ENCODE results near the gene BCL2L1.
"Not testable (repeated sequence)": the region's sequence is repeated elsewhere in the genome, so short reads cannot be mapped to it uniquely, and the experiment has no call there.

The BCL2L1 gene

DNA sequence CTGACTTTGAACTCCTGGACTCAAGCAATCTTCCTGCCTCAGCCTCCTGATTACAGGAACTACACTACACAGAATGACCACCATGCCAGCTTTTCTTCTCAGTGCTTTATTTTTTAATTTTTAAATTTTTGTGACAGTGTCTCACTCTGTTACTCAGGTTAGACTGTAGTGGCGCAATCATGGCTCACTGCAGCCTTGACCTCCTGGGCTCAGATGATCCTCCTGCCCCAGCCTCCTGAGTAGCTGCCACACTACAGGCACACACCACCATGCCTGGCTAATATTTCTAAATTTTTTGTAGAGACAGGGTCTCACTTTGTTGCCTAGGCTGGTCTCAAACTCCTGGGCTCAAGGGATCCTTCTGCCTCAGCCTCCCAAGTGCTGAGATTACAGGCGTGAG lies 53.7 kb downstream of the BCL2L1 start:
- not testable (repeated sequence) for H3K4me3 ChIP-seq (ENCODE audit: low read length); H3K27me3 ChIP-seq (ENCODE audit: control insufficient read depth, insufficient read depth, low read length); H3K36me3 ChIP-seq (ENCODE audit: control insufficient read depth, insufficient read depth, low read length); H3K27ac ChIP-seq (ENCODE audit: low read depth, low read length); H3K9ac ChIP-seq (ENCODE audit: low read length)
- H3K4me1 ChIP-seq (ENCODE audit: control insufficient read depth, insufficient read depth, low read length), result peaks cover 18% of the 10 kb centered on the region

DNA sequence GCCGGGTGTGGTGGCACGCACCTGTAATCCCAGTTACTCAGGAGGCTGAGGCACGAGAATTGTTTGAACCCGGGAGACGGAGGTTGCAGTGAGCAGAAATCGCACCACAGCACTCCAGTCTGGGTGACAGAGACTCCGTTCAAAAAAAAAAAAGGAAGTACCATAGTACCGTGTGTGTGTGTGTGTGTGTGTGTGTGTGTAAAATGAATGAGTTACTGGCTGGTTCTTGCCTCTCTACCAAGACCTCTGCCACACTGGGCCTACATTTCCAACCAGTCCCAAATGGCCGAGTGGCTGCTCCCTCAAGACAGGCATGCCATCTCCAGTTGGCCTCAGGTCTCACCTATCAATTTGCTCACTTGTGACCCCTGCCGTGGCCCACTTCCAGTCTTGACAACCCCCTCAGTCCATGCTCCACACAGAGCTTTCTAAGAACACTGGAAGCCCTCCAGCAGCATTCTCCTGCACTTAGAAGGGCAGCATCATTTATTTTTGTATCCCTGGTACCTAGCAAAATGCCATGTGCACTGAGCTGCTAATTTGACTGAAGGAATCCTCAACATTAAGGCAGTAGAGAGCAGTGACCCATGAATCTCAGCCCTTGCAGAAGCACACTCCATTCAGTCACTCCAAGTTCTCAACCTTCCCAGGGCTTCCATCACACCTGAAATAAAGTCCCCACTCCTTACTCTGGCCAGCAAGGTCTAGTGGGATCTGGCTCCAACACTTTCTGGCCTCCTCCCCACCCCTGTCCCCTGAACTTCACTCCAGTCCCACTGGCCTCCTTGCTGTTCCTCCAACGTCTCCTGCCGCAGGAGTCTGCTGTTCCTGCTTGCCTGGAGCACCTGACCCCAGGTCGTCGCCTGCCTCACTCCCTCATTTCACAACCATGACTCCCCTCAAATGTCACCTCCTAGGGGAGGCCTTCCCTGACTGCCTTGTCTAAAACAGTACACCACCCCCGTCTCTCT lies 55.1 kb downstream of the BCL2L1 start:
- Histone ChIP-seq H3K27me3 (ENCODE audit: control insufficient read depth, insufficient read depth, low read length) (no peaks in the 10 kb centered on the region), H3K9ac (ENCODE audit: low read length) (no peak overlapping the region), H3K4me1 (ENCODE audit: control insufficient read depth, insufficient read depth, low read length) (peaks cover 18% of the 10 kb centered on the region), H3K27ac (ENCODE audit: low read depth, low read length) (no peak overlapping the region), H3K4me3 (ENCODE audit: low read length) (no peak overlapping the region), H3K36me3 (ENCODE audit: control insufficient read depth, insufficient read depth, low read length) (peaks cover 7% of the 10 kb centered on the region)

DNA sequence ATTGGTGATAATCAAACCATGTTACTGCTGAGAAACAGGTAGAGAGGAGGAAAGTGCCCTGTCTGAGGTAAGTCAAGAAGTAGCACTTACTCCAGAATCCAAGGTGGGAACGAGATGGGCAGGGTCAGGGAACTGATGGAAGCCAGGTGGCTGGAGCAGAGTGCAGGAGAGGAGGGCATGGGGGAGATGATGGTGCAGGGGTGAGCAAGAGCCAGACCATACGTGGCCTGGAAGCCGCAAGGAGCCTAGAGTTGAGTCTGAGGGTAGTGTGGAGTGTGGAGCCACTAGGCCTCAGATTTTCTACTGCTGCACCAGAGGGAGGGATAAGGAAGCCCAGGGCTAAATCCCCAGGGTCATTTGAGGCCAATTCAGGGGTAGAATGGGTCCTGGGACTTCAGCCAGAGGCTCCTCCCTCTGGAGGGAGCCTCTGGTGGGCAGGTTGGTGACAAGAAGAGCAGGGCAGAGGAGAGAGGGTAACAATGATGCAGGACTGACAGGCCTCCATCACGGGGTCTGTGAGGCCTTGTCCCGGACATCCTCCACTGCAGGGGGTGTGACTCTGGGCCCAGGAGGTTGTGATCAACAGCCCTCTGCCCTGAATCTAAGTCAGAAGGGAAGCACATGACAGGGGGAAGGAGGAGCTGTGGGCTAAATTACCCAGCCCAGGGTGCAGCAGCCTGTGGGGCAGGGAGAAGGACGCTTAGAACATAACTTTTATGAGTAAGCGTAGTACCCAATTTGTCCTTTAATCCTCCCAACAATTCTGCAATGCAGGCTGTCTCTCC lies 56.2 kb downstream of the BCL2L1 start:
- Histone ChIP-seq H3K27me3 (ENCODE audit: control insufficient read depth, insufficient read depth, low read length) (no peaks in the 10 kb centered on the region), H3K36me3 (ENCODE audit: control insufficient read depth, insufficient read depth, low read length) (peaks cover 7% of the 10 kb centered on the region), H3K27ac (ENCODE audit: low read depth, low read length) (no peak overlapping the region), H3K4me1 (ENCODE audit: control insufficient read depth, insufficient read depth, low read length) (peaks cover 18% of the 10 kb centered on the region), H3K9ac (ENCODE audit: low read length) (no peak overlapping the region), H3K4me3 (ENCODE audit: low read length) (no peak overlapping the region)

DNA sequence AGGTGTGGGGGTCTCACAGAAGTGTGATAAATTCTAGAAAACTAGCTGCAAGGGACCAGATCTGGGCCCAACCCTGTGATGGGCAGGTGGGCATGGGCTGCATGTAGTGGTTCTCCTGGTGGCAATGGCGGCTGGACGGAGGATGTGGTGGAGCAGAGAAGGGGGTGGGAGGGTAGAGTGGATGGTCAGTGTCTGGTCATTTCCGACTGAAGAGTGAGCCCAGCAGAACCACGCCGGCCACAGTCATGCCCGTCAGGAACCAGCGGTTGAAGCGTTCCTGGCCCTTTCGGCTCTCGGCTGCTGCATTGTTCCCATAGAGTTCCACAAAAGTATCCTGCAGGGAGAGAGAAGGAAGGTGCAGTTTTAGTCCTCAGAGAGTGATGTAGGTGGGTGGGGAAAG lies 56.9 kb downstream of the BCL2L1 start:
- Histone ChIP-seq H3K27me3 (ENCODE audit: control insufficient read depth, insufficient read depth, low read length) (no peaks in the 10 kb centered on the region), H3K9ac (ENCODE audit: low read length) (no peak overlapping the region), H3K4me3 (ENCODE audit: low read length) (no peak overlapping the region), H3K27ac (ENCODE audit: low read depth, low read length) (no peak overlapping the region), H3K36me3 (ENCODE audit: control insufficient read depth, insufficient read depth, low read length) (peaks cover 7% of the 10 kb centered on the region), H3K4me1 (ENCODE audit: control insufficient read depth, insufficient read depth, low read length) (peaks cover 16% of the 10 kb centered on the region)

DNA sequence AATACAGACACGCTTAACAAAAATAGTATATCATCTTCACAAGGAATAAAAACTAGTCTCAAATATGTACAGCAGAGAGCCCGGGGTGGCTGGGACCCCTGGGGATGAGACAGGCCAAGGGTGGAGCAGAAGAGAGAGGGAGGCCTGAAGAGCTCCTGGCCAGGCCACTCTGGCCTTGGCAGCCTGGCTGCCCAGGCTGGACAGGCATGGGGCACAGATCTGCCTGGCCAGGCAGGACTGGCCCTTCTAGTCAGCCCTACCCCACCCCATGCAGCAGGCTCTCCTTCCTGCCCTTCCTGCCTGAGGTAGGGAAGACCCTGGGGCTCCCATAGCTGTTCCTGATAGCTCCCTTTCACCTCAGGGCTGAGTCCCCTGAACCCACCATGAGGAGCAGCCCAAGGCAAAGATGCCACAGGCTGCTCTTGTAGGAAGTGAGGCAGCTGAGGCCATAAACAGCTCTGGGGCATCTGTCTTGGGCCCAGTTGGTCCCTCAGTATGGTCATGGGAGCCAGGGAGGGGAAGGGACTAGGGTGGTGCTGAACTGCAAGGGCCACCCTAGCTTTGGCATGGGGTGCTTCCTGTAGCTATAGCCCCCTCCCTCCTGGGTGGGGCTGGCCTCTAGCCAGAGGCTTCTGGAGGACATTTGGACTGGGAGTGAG lies 57.8 kb downstream of the BCL2L1 start:
- Histone ChIP-seq H3K9ac (ENCODE audit: low read length) (no peak overlapping the region), H3K27ac (ENCODE audit: low read depth, low read length) (peak overlapping the region; percentile 65)

DNA sequence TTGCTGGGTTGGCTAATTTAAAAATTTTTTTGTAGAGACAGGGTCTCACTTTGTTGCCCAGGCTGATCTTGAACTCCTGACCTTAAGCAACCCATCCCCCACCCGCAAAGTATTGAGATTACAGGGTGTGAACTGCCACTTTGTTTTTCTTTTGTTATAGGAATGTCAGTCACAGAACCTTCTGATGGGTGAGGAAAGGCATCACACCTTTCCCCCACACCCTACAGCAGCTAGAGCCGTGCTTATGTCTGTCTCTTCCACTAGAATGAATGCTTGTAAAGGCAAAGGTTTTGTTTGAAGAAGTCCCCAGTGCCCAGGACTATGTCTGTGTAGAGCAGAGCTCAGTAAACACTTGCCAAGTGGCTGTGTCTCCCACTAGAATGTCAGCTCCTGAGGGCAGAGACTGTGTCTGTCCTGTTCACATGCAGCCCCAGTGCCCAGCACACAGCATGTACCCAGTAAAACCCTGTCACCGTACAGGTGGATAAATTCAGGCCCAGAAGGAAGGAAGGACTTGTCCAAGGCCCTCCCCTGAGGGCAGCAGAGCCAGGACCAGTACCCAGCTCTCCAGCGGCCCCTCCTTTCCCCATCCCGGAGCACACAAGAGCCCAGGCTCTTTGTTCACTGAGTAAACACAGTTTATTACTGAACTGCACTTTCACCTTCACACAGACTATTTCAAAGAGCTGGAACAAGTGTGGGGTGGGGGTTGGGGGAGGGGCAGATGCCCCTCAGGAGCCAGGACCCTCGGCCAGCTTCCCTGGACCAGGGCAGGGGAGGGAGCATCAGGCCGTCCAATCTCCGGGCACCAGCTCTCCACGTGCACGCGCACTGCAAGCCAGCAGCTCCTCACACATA lies 58.6 kb downstream of the BCL2L1 start:
- peak overlapping the region; percentile 65 for H3K27ac ChIP-seq (ENCODE audit: low read depth, low read length)
- H3K27me3 ChIP-seq (ENCODE audit: control insufficient read depth, insufficient read depth, low read length), result no peaks in the 10 kb centered on the region
- H3K4me3 ChIP-seq (ENCODE audit: low read length), result peak overlapping the region; percentile 35
- peaks cover 3% of the 10 kb centered on the region for H3K4me1 ChIP-seq (ENCODE audit: control insufficient read depth, insufficient read depth, low read length)
- peaks cover 7% of the 10 kb centered on the region for H3K36me3 ChIP-seq (ENCODE audit: control insufficient read depth, insufficient read depth, low read length)
- no peak overlapping the region for H3K9ac ChIP-seq (ENCODE audit: low read length)

More for the DNA sequence above, 57.8 kb downstream of the BCL2L1 start:
- Histone ChIP-seq H3K4me3 (ENCODE audit: low read length) (no peak overlapping the region), H3K36me3 (ENCODE audit: control insufficient read depth, insufficient read depth, low read length) (peaks cover 7% of the 10 kb centered on the region), H3K27me3 (ENCODE audit: control insufficient read depth, insufficient read depth, low read length) (no peaks in the 10 kb centered on the region), H3K4me1 (ENCODE audit: control insufficient read depth, insufficient read depth, low read length) (peaks cover 7% of the 10 kb centered on the region)

DNA sequence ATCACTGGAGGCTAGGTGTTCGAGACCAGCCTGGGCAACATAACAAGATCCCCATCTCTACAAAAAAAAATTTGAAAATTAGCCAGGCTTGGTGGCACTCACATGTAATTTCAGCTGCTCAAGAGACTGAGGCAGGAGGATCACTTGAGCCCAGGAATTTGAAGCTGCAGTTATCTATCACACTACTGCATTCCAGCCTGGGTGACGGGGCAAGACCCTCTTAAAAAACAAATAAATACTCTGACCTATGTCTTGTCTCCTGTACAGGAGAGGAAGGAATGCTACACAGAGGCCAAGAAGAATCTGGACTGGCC lies 59.2 kb downstream of the BCL2L1 start:
- H3K4me3 ChIP-seq (ENCODE audit: low read length), result no peak overlapping the region
- no peak overlapping the region for H3K27ac ChIP-seq (ENCODE audit: low read depth, low read length)
- H3K27me3 ChIP-seq (ENCODE audit: control insufficient read depth, insufficient read depth, low read length), result no peaks in the 10 kb centered on the region
- H3K4me1 ChIP-seq (ENCODE audit: control insufficient read depth, insufficient read depth, low read length), result peaks cover 3% of the 10 kb centered on the region
- H3K36me3 ChIP-seq (ENCODE audit: control insufficient read depth, insufficient read depth, low read length), result peaks cover 7% of the 10 kb centered on the region
- no peak overlapping the region for H3K9ac ChIP-seq (ENCODE audit: low read length)

DNA sequence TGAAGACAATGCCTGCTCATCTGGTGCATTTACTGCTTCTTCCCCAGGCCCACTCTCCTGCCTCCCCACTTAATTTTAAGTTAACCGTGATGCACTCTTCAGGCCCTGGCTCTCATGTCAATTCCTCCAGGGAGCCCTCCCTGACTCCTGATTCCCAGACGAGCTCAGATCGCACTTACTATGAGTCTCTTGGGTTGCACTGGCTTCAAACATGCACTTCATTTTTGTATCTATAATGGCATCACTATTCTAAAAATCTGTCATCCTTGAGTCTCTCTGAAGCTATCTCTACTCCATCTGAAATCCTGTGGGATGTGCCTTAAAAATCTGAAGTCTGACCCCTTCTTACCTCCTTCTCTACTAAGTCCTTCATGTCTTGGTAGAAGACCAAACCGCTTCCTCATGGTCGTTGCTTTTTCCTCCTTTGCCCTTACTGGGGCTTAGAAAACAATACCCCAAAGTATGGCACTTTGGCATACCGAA lies 60.3 kb downstream of the BCL2L1 start:
- Histone ChIP-seq H3K27me3 (ENCODE audit: control insufficient read depth, insufficient read depth, low read length) (no peaks in the 10 kb centered on the region), H3K4me3 (ENCODE audit: low read length) (no peak overlapping the region), H3K4me1 (ENCODE audit: control insufficient read depth, insufficient read depth, low read length) (peaks cover 3% of the 10 kb centered on the region), H3K9ac (ENCODE audit: low read length) (no peak overlapping the region), H3K36me3 (ENCODE audit: control insufficient read depth, insufficient read depth, low read length) (peaks cover 7% of the 10 kb centered on the region), H3K27ac (ENCODE audit: low read depth, low read length) (no peak overlapping the region)

DNA sequence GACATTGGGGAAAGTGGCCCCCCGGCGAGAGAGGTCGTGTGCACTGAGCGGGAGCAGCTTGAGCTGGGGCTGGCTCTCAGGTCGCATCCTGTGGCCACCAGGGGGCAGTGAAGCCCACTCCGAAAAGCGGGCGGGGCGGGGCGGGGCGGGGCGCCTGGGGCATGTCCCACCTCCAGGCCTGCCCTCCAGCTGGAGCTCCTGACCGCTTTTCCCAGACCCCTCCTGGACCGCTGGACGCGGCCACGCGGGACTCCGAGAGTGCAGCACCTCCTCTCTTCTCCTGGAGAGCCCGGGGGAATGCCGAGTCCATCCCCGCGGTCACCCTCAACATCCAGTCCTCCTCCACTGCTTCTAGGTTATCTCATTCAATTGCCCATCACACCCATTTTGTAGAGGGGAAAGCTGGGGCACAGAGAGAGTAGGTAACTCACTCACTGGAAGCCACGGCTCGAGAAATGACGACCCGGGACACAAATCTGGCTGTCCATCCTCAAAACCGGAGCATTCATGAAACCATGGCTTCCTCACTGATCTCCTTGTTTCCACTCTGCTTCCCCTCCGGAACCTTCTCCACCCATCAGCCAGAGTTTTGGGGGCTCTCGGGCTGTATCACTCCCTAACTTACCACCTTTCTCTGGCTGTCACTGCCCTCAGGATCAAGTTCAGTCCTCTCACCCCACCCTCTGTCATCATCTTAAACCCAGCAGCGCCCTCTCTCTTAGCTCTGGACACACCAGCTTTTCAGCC lies 60.9 kb downstream of the BCL2L1 start:
- H3K4me1 ChIP-seq (ENCODE audit: control insufficient read depth, insufficient read depth, low read length), result peaks cover 3% of the 10 kb centered on the region
- no peaks in the 10 kb centered on the region for H3K27me3 ChIP-seq (ENCODE audit: control insufficient read depth, insufficient read depth, low read length)
- no peak overlapping the region for H3K27ac ChIP-seq (ENCODE audit: low read depth, low read length)
- peak overlapping the region; percentile 68 for H3K9ac ChIP-seq (ENCODE audit: low read length)
- H3K36me3 ChIP-seq (ENCODE audit: control insufficient read depth, insufficient read depth, low read length), result peaks cover 7% of the 10 kb centered on the region
- H3K4me3 ChIP-seq (ENCODE audit: low read length), result peak overlapping the region; percentile 60

DNA sequence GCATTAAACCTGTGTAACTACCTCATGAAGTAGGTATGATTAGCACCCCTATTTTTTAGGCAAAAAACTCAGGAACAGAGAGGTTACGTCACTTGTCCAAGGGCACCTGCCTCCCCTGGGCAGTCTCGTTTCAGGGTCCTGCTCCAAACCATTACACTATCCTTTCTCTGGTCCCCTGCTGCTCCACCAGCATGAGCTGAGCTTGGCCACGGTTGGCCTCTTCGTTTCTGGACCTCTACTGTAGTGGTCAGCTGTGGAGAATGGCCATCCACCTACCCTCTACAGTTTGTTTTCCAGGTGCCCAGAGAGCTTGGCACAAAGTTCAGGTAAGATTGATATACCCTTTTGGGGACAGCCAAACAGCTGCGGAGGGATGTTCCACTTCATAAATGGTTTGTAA lies 68.1 kb downstream of the BCL2L1 start:
- H3K4me3 ChIP-seq (ENCODE audit: low read length), result no peak overlapping the region
- H3K9ac ChIP-seq (ENCODE audit: low read length), result no peak overlapping the region
- no peak overlapping the region for H3K27ac ChIP-seq (ENCODE audit: low read depth, low read length)
- H3K27me3 ChIP-seq (ENCODE audit: control insufficient read depth, insufficient read depth, low read length), result no peaks in the 10 kb centered on the region
- no peaks in the 10 kb centered on the region for H3K36me3 ChIP-seq (ENCODE audit: control insufficient read depth, insufficient read depth, low read length)
- H3K4me1 ChIP-seq (ENCODE audit: control insufficient read depth, insufficient read depth, low read length), result no peaks in the 10 kb centered on the region

DNA sequence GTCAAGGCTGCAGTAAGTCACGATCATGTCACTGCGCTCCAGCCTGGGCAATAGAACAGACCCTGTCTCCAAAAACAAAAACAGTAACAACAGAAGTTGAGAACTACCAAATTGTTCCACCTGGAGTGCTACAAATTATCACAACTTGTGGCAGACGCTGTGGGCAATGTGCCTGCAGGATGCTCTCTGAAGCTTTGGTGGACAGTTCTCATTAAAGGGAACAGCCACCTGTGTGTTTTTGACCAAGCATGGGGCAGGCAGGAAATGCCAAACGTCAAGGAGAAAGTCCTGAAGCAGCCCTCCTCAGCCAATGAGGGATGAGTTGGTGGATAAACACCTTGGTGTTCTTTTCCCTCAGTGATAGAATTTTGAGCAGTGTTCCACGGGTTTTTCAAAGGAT lies 69.1 kb downstream of the BCL2L1 start:
- no peaks in the 10 kb centered on the region for H3K27me3 ChIP-seq (ENCODE audit: control insufficient read depth, insufficient read depth, low read length)
- no peak overlapping the region for H3K9ac ChIP-seq (ENCODE audit: low read length)
- no peak overlapping the region for H3K27ac ChIP-seq (ENCODE audit: low read depth, low read length)
- H3K36me3 ChIP-seq (ENCODE audit: control insufficient read depth, insufficient read depth, low read length), result no peaks in the 10 kb centered on the region
- no peaks in the 10 kb centered on the region for H3K4me1 ChIP-seq (ENCODE audit: control insufficient read depth, insufficient read depth, low read length)
- no peak overlapping the region for H3K4me3 ChIP-seq (ENCODE audit: low read length)

Data from rectal smooth muscle tissue (tissue), 1 donor.